H9 (cell line): ENCODE results near the gene SHMT2. TPM values are rescaled to one million over a fixed set of nuclear protein-coding genes. Genes with fewer than 3 reads are reported as not detected.

Experiments used
- DNase-seq: peaks from one replicate; pipeline ENCODE4 v3.0.0-alpha.2; 2017
- H2AFZ ChIP-seq: one replicate; pipeline ENCODE4 v1.6.1; 2013; ENCODE audit warnings: mild to moderate bottlenecking, low read length, control low read depth, moderate library complexity
- H2AK5ac ChIP-seq: 2 replicates; pipeline ENCODE4 v1.6.1; 2013; ENCODE audit warnings: low read length, control low read depth, mixed read lengths; ENCODE audit not compliant: insufficient read length
- H2BK120ac ChIP-seq: one replicate; pipeline ENCODE4 v1.6.1; 2013; ENCODE audit warnings: low read depth, mild to moderate bottlenecking, low read length, control low read depth, inconsistent platforms; ENCODE audit not compliant: poor library complexity, severe bottlenecking
- H2BK12ac ChIP-seq: 2 replicates; pipeline ENCODE4 v1.6.1; 2013; ENCODE audit warnings: low read length, control low read depth, mixed read lengths, low read depth; ENCODE audit not compliant: insufficient read length
- H2BK15ac ChIP-seq: 2 replicates; pipeline ENCODE4 v1.6.1; 2013; ENCODE audit warnings: low read depth, low read length, control low read depth
- H2BK20ac ChIP-seq: one replicate; pipeline ENCODE4 v1.6.1; 2013; ENCODE audit warnings: low read depth, mild to moderate bottlenecking, low read length, control low read depth, inconsistent platforms; ENCODE audit not compliant: poor library complexity, severe bottlenecking
- H2BK5ac ChIP-seq: 2 replicates; pipeline ENCODE4 v1.6.1; 2013; ENCODE audit warnings: low read length, control low read depth, mixed read lengths; ENCODE audit not compliant: insufficient read length
- H3K14ac ChIP-seq: 2 replicates; pipeline ENCODE4 v1.6.1; 2013; ENCODE audit warnings: low read length, control low read depth; ENCODE audit not compliant: insufficient read depth
- H3K18ac ChIP-seq: 2 replicates; pipeline ENCODE4 v1.6.1; 2013; ENCODE audit warnings: low read depth, mild to moderate bottlenecking, mixed read lengths, low read length, control low read depth; ENCODE audit not compliant: insufficient read length
- H3K23ac ChIP-seq: 2 replicates; pipeline ENCODE4 v1.6.1; 2013; ENCODE audit warnings: low read length, control low read depth, mixed read lengths, low read depth; ENCODE audit not compliant: insufficient read length
- H3K23me2 ChIP-seq: 2 replicates; pipeline ENCODE4 v1.6.1; 2013; ENCODE audit warnings: low read depth, mild to moderate bottlenecking, mixed read lengths, low read length, control low read depth; ENCODE audit not compliant: insufficient read length, poor library complexity, severe bottlenecking
- H3K27ac ChIP-seq: 2 replicates; pipeline ENCODE4 v1.5.1; 2013; ENCODE audit warnings: low read length, control low read depth, mixed read lengths, low read depth; ENCODE audit not compliant: insufficient read length
- H3K27me3 ChIP-seq: 2 replicates; pipeline ENCODE4 v1.6.1; 2013; ENCODE audit warnings: low read length, control low read depth, inconsistent platforms; ENCODE audit not compliant: insufficient read depth
- H3K4ac ChIP-seq: 2 replicates; pipeline ENCODE4 v1.6.1; 2013; ENCODE audit warnings: low read depth, mild to moderate bottlenecking, control low read depth, inconsistent platforms, low read length, moderate library complexity
- H3K4me1 ChIP-seq: 2 replicates; pipeline ENCODE4 v1.6.1; 2013; ENCODE audit warnings: low read length, control low read depth, inconsistent platforms; ENCODE audit not compliant: insufficient read depth
- H3K4me2 ChIP-seq: 2 replicates; pipeline ENCODE4 v1.6.1; 2013; ENCODE audit warnings: low read length, control low read depth, mixed read lengths; ENCODE audit not compliant: insufficient read length, insufficient read depth
- H3K56ac ChIP-seq: 2 replicates; pipeline ENCODE4 v1.6.1; 2013; ENCODE audit warnings: low read depth, mild to moderate bottlenecking, mixed read lengths, low read length, control low read depth; ENCODE audit not compliant: insufficient read length
- H3K79me1 ChIP-seq: 2 replicates; pipeline ENCODE4 v1.6.1; 2013; ENCODE audit warnings: low read depth, mild to moderate bottlenecking, moderate library complexity, low read length, control low read depth, inconsistent platforms; ENCODE audit not compliant: insufficient read depth, poor library complexity, severe bottlenecking
- H3K79me2 ChIP-seq: 2 replicates; pipeline ENCODE4 v1.6.1; 2013; ENCODE audit warnings: low read length, control low read depth, inconsistent platforms; ENCODE audit not compliant: insufficient read depth
- H3K9ac ChIP-seq: 2 replicates; pipeline ENCODE4 v1.6.1; 2013; ENCODE audit warnings: low read length, control low read depth, mixed read lengths; ENCODE audit not compliant: insufficient read length; ENCODE audit errors: extremely low read depth
- H3K9me3 ChIP-seq: one replicate; pipeline ENCODE4 v1.6.1; 2013; ENCODE audit warnings: low read depth, low read length, inconsistent platforms; ENCODE audit not compliant: control insufficient read depth
- H3T11ph ChIP-seq: one replicate; pipeline ENCODE4 v1.6.1; 2013; ENCODE audit warnings: mild to moderate bottlenecking, low read length, control low read depth, inconsistent platforms
- H4K20me1 ChIP-seq: one replicate; pipeline ENCODE4 v1.6.1; 2013; ENCODE audit not compliant: control insufficient read depth, insufficient read length, insufficient read depth
- H4K5ac ChIP-seq: 2 replicates; pipeline ENCODE4 v1.6.1; 2013; ENCODE audit warnings: low read depth, mild to moderate bottlenecking, mixed read lengths, low read length, control low read depth; ENCODE audit not compliant: insufficient read length
- H4K8ac ChIP-seq: replicated peaks from 2 replicates; pipeline ENCODE4 v1.6.1; 2013; ENCODE audit warnings: low read length, control low read depth, mixed read lengths, low read depth; ENCODE audit not compliant: insufficient read length
- H4K91ac ChIP-seq: 2 replicates; pipeline ENCODE4 v1.6.1; 2013; ENCODE audit warnings: low read depth, mild to moderate bottlenecking, moderate library complexity, mixed read lengths, low read length, control low read depth; ENCODE audit not compliant: insufficient read length
- H3K27ac Mint-ChIP-seq, 3 experiments: 2 replicates in 2 of 3; 3 replicates in 1 of 3; pipeline ENCODE4 v1.8.0; 2020 to 2021; ENCODE audit warnings: mixed read lengths in 3 of 3, mild to moderate bottlenecking in 1 of 3, moderate library complexity in 1 of 3
- H3K27me3 Mint-ChIP-seq: 2 replicates; pipeline ENCODE4 v1.8.0; 2021; ENCODE audit warnings: low read depth, mild to moderate bottlenecking, moderate library complexity, mixed read lengths
- H3K36me3 Mint-ChIP-seq, 3 experiments: 2 replicates in 2 of 3; 3 replicates in 1 of 3; pipeline ENCODE4 v1.8.0; 2020 to 2021; ENCODE audit warnings: low read depth in 3 of 3, mixed read lengths in 3 of 3; ENCODE audit not compliant: insufficient read depth in 1 of 3
- H3K4me1 Mint-ChIP-seq, 2 experiments: 2 replicates each; pipeline ENCODE4 v1.8.0; 2020; ENCODE audit warnings: mixed read lengths in 2 of 2
- H3K4me3 Mint-ChIP-seq, 2 experiments: 2 replicates in 1 of 2; 3 replicates in 1 of 2; pipeline ENCODE4 v1.8.0; 2020 to 2021; ENCODE audit warnings: mild to moderate bottlenecking in 2 of 2, mixed read lengths in 2 of 2, moderate library complexity in 1 of 2
- H3K9me3 Mint-ChIP-seq, 2 experiments: 2 replicates in 1 of 2; 3 replicates in 1 of 2; pipeline ENCODE4 v1.8.0; 2020; ENCODE audit warnings: mild to moderate bottlenecking in 2 of 2, mixed read lengths in 2 of 2, moderate library complexity in 1 of 2
- WGBS: extraction: QIAGEN DNeasy Blood & Tissue Kit; methylation state at CpG from one replicate; pipeline ENCODE4 v1.1.7; 2013; ENCODE audit warnings: missing lambda C conversion rate, low lambda C conversion rate, mixed read lengths; ENCODE audit not compliant: insufficient read length; ENCODE audit errors: extremely low coverage; 5-methylcytosine and 5-hydroxymethylcytosine counted together
- total RNA-seq: library from RNA; stranded (reverse); gene quantifications from 2 replicates; pipeline ENCODE4 v1.2.1, GENCODE V29; 2021
- TF ChIP-seq, protein P1 (sequence below): fragments of 200-600 bp; sonication (generic); conservative IDR thresholded peaks from 3 replicates; pipeline ENCODE4 v1.8.0; 2021; ENCODE audit warnings: antibody characterized with exemption, mild to moderate bottlenecking

The SHMT2 gene
- total RNA-seq, 1 experiment from 2014 or later = 260 TPM

DNA sequence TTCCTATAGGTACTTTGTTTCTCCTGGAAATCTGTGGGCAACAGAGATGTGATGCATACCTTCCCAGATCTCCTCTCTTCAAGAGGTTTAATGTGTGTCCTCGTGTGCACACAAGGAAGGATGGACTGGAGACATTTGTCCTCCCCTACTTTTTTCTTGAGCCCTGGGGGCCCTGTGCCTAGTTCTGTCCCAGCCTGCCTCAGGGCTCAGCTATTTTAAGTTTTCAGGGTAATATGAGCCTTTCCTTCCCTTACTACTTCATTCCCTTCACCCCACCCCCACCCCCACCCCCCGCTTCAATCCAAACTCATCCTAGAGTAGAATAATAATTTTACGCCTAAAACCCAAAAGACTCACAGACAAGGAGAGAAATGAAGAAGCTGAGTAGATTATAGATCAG lies 21.0 kb downstream of the SHMT2 start:
- H3K27ac ChIP-seq = no peak overlapping the region
- H3K23me2 ChIP-seq = no peaks in the 10 kb centered on the region
- Mint-ChIP-seq H3K27me3 (peaks cover 2% of the 10 kb centered on the region; the same call in 1 of the 2 replicates), H3K4me3 (no peak overlapping the region), H3K9me3 (no peaks in the 10 kb centered on the region), H3K27ac (no peak overlapping the region), H3K36me3 (peaks cover 0 to 5% (median 0%) of the 10 kb centered on the region in 3 experiments; a peak in 3 of 7 replicates), H3K4me1 (peaks cover 26 to 37% of the 10 kb centered on the region in 2 experiments)
- no peak overlapping the region for H3K56ac ChIP-seq
- no peak overlapping the region for H2AFZ ChIP-seq
- no peak overlapping the region for H4K8ac ChIP-seq
- WGBS = 100% methylated on average over 1 of the region's 3 CpGs
- H3T11ph ChIP-seq = no peak overlapping the region
- H2BK12ac ChIP-seq = no peak overlapping the region
- H3K79me2 ChIP-seq = no peaks in the 10 kb centered on the region
- no peak overlapping the region for H2BK5ac ChIP-seq
- no peak overlapping the region for H3K18ac ChIP-seq
- no peaks in the 10 kb centered on the region for H3K79me1 ChIP-seq
- H3K4ac ChIP-seq = no peak overlapping the region
- no peak overlapping the region for H3K23ac ChIP-seq
- no peak for DNase-seq
- H4K91ac ChIP-seq = no peak overlapping the region
- TF ChIP-seq, protein P1, sequence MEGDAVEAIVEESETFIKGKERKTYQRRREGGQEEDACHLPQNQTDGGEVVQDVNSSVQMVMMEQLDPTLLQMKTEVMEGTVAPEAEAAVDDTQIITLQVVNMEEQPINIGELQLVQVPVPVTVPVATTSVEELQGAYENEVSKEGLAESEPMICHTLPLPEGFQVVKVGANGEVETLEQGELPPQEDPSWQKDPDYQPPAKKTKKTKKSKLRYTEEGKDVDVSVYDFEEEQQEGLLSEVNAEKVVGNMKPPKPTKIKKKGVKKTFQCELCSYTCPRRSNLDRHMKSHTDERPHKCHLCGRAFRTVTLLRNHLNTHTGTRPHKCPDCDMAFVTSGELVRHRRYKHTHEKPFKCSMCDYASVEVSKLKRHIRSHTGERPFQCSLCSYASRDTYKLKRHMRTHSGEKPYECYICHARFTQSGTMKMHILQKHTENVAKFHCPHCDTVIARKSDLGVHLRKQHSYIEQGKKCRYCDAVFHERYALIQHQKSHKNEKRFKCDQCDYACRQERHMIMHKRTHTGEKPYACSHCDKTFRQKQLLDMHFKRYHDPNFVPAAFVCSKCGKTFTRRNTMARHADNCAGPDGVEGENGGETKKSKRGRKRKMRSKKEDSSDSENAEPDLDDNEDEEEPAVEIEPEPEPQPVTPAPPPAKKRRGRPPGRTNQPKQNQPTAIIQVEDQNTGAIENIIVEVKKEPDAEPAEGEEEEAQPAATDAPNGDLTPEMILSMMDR = no peak
- H3K4me2 ChIP-seq = no peak overlapping the region
- H3K27me3 ChIP-seq = no peaks in the 10 kb centered on the region
- H2AK5ac ChIP-seq = no peak overlapping the region
- H2BK20ac ChIP-seq = no peak overlapping the region
- no peak overlapping the region for H3K14ac ChIP-seq
- no peak overlapping the region for H2BK120ac ChIP-seq
- H3K9ac ChIP-seq = no peak overlapping the region
- no peak overlapping the region for H4K5ac ChIP-seq
- H3K9me3 ChIP-seq = no peaks in the 10 kb centered on the region
- H2BK15ac ChIP-seq = no peak overlapping the region
- peaks cover 7% of the 10 kb centered on the region for H3K4me1 ChIP-seq
- H4K20me1 ChIP-seq = no peaks in the 10 kb centered on the region
